CD14-positive monocyte (primary cell): ENCODE results near the gene PSMB1. TPM values are rescaled to one million over a fixed set of nuclear protein-coding genes. Genes with fewer than 3 reads are reported as not detected.

Source experiments
- DNase-seq, 3 donors: peaks; one replicate each; pipeline ENCODE4 v3.0.0-alpha.2; 2011 to 2022
- H2AFZ ChIP-seq: 2 replicates; pipeline ENCODE4 v1.6.0; 2012; ENCODE audit warnings: mild to moderate bottlenecking, low read depth, low read length, inconsistent platforms; ENCODE audit not compliant: insufficient read depth, poor library complexity, severe bottlenecking
- H3K27ac ChIP-seq, 2 donors: 1 replicate in 1 of 2; 2 replicates in 1 of 2; pipeline ENCODE4 v1.5.1; 2012 to 2013; ENCODE audit warnings: low read length in 2 of 2, control low read depth in 1 of 2, inconsistent platforms in 1 of 2, low read depth in 1 of 2, mild to moderate bottlenecking in 1 of 2
- H3K27me3 ChIP-seq, 2 donors: one replicate each; pipeline versions ENCODE4 v1.6.0 to v1.6.1; 2011 to 2013; ENCODE audit warnings: low read length in 2 of 2; ENCODE audit not compliant: control insufficient read depth in 2 of 2, insufficient read depth in 2 of 2
- H3K36me3 ChIP-seq, 2 donors: replicated peaks in 1 of 2; 1 replicate in 1 of 2; 2 replicates in 1 of 2; pipeline versions ENCODE4 v1.5.1 to v1.6.1; 2012 to 2013; ENCODE audit warnings: low read length in 2 of 2, control low read depth in 1 of 2, inconsistent platforms in 1 of 2, mild to moderate bottlenecking in 1 of 2; ENCODE audit not compliant: insufficient read depth in 2 of 2, control insufficient read depth in 1 of 2
- H3K4me1 ChIP-seq, 2 donors: 1 replicate in 1 of 2; 2 replicates in 1 of 2; pipeline versions ENCODE4 v1.5.1 to v1.6.1; 2012 to 2013; ENCODE audit warnings: low read length in 2 of 2, control low read depth in 1 of 2, inconsistent platforms in 1 of 2, mild to moderate bottlenecking in 1 of 2, moderate library complexity in 1 of 2; ENCODE audit not compliant: insufficient read depth in 2 of 2, control insufficient read depth in 1 of 2
- H3K4me2 ChIP-seq: replicated peaks from 2 replicates; pipeline ENCODE3; 2012; ENCODE audit warnings: low read length, moderate library complexity, mild to moderate bottlenecking; ENCODE audit not compliant: poor library complexity, severe bottlenecking; ENCODE audit errors: extremely low read depth
- H3K4me3 ChIP-seq, 3 experiments: fragments of 200-600 bp in 1 of 3; sonication (generic) in 1 of 3; replicated peaks in 1 of 3; 1 replicate in 2 of 3; 2 replicates in 1 of 3; pipeline ENCODE4 v1.5.1; 2011 to 2013; ENCODE audit warnings: low read length in 3 of 3, mild to moderate bottlenecking in 3 of 3, control low read depth in 2 of 3, low read depth in 2 of 3, inconsistent platforms in 1 of 3, moderate library complexity in 1 of 3
- H3K79me2 ChIP-seq: 2 replicates; pipeline ENCODE4 v1.6.0; 2012; ENCODE audit warnings: mild to moderate bottlenecking, control low read depth, inconsistent platforms, low read length, moderate library complexity; ENCODE audit not compliant: insufficient read depth
- H3K9ac ChIP-seq: 2 replicates; pipeline ENCODE4 v1.6.0; 2017; ENCODE audit warnings: low read length, mild to moderate bottlenecking; ENCODE audit not compliant: insufficient read depth, poor library complexity, severe bottlenecking
- H3K9me3 ChIP-seq, 2 donors: replicated peaks in 1 of 2; 1 replicate in 1 of 2; 2 replicates in 1 of 2; pipeline versions ENCODE4 v1.5.1 to v1.6.1; 2012 to 2013; ENCODE audit warnings: low read length in 2 of 2, control low read depth in 1 of 2; ENCODE audit not compliant: control insufficient read depth in 1 of 2, insufficient read depth in 1 of 2
- H4K20me1 ChIP-seq: 2 replicates; pipeline ENCODE4 v1.6.0; 2012; ENCODE audit warnings: mild to moderate bottlenecking, low read length, control low read depth, moderate library complexity; ENCODE audit not compliant: insufficient read depth
- H3K27ac Mint-ChIP-seq, 7 donors: one replicate each; pipeline ENCODE4 v1.8.0; 2020; ENCODE audit warnings: mild to moderate bottlenecking in 7 of 7, mixed read lengths in 7 of 7, moderate library complexity in 6 of 7, inconsistent platforms in 2 of 7
- H3K27me3 Mint-ChIP-seq, 3 donors: one replicate each; pipeline ENCODE4 v1.8.0; 2021 to 2022; ENCODE audit warnings: low read depth in 3 of 3, mild to moderate bottlenecking in 3 of 3, mixed read lengths in 3 of 3, moderate library complexity in 3 of 3, inconsistent platforms in 1 of 3
- H3K36me3 Mint-ChIP-seq, 2 donors: one replicate each; pipeline ENCODE4 v1.8.0; 2020; ENCODE audit warnings: mixed read lengths in 2 of 2, inconsistent platforms in 1 of 2, mild to moderate bottlenecking in 1 of 2
- H3K4me1 Mint-ChIP-seq: one replicate; pipeline ENCODE4 v1.8.0; 2020; ENCODE audit warnings: mild to moderate bottlenecking, mixed read lengths
- H3K4me3 Mint-ChIP-seq, 2 donors: one replicate each; pipeline ENCODE4 v1.8.0; 2020; ENCODE audit warnings: mild to moderate bottlenecking in 2 of 2, mixed read lengths in 2 of 2, moderate library complexity in 1 of 2
- H3K9me3 Mint-ChIP-seq, 7 donors: one replicate each; pipeline ENCODE4 v1.8.0; 2020 to 2022; ENCODE audit warnings: mixed read lengths in 7 of 7, mild to moderate bottlenecking in 6 of 7, moderate library complexity in 6 of 7, inconsistent platforms in 2 of 7
- WGBS: methylation state at CpG from one replicate; pipeline ENCODE4 v1.1.5; 2013; ENCODE audit warnings: missing lambda C conversion rate; ENCODE audit not compliant: insufficient coverage; 5-methylcytosine and 5-hydroxymethylcytosine counted together
- intact Hi-C, 2 donors: fragments of 100-400 bp; cut with micrococcal nuclease; formaldehyde crosslinking; loops; one replicate each; pipeline versions ENCODE4 v1.15.0 to v1.15.1; 2023
- polyA plus RNA-seq, 3 donors: library from polyadenylated mRNA; depleted of rRNA in 1 of 3; unstranded in 2 of 3; stranded (reverse) in 1 of 3; fragments of 300-500 nt in 2 of 3; fragments of >200 nt in 1 of 3; fragmentation: Illumina TruSeq in 2 of 3; gene quantifications; 1 replicate in 2 of 3; 2 replicates in 1 of 3; pipeline ENCODE4 v1.2.3, GENCODE V29; 2012 to 2021
- TF ChIP-seq, protein P1 (sequence below): fragments of 200-600 bp; IDR thresholded peaks from one replicate; pipeline ENCODE4 v1.8.0; 2022; ENCODE audit warnings: antibody characterized with exemption, mild to moderate bottlenecking

PSMB1 gene
- polyA plus RNA-seq, 3 donors = 172 to 647 (median 558) TPM

GRCh38 chr6:170545405-170545804 lies 7.7 kb downstream of the PSMB1 start:
- Mint-ChIP-seq H3K9me3 (no peaks in the 10 kb centered on the region), H3K4me3 (no peak overlapping the region), H3K27ac (peak overlapping the region in 1 of 7 donors; percentile 26), H3K36me3 (peaks cover 80 to 87% of the 10 kb centered on the region in 2 donors), H3K4me1 (peaks cover 2% of the 10 kb centered on the region), H3K27me3 (no peaks in the 10 kb centered on the region)
- no peaks in the 10 kb centered on the region for H3K9me3 ChIP-seq
- no peak overlapping the region for H3K4me2 ChIP-seq
- peaks cover 85% of the 10 kb centered on the region for H4K20me1 ChIP-seq
- H3K9ac ChIP-seq = no peak overlapping the region
- H3K4me1 ChIP-seq = no peaks in the 10 kb centered on the region
- no peaks in the 10 kb centered on the region for H3K27me3 ChIP-seq
- H3K36me3 ChIP-seq = peaks cover 90 to 100% of the 10 kb centered on the region in 2 donors
- DNase-seq = no peak
- no peak overlapping the region for H3K4me3 ChIP-seq
- WGBS = no CpG with 5 or more reads among the region's 2 CpGs
- H3K27ac ChIP-seq = no peak overlapping the region
- intact Hi-C loops = no loop called here
- H2AFZ ChIP-seq = no peak overlapping the region
- TF ChIP-seq, protein P1, sequence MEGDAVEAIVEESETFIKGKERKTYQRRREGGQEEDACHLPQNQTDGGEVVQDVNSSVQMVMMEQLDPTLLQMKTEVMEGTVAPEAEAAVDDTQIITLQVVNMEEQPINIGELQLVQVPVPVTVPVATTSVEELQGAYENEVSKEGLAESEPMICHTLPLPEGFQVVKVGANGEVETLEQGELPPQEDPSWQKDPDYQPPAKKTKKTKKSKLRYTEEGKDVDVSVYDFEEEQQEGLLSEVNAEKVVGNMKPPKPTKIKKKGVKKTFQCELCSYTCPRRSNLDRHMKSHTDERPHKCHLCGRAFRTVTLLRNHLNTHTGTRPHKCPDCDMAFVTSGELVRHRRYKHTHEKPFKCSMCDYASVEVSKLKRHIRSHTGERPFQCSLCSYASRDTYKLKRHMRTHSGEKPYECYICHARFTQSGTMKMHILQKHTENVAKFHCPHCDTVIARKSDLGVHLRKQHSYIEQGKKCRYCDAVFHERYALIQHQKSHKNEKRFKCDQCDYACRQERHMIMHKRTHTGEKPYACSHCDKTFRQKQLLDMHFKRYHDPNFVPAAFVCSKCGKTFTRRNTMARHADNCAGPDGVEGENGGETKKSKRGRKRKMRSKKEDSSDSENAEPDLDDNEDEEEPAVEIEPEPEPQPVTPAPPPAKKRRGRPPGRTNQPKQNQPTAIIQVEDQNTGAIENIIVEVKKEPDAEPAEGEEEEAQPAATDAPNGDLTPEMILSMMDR = no peak
- H3K79me2 ChIP-seq = peaks cover 53% of the 10 kb centered on the region

DNA sequence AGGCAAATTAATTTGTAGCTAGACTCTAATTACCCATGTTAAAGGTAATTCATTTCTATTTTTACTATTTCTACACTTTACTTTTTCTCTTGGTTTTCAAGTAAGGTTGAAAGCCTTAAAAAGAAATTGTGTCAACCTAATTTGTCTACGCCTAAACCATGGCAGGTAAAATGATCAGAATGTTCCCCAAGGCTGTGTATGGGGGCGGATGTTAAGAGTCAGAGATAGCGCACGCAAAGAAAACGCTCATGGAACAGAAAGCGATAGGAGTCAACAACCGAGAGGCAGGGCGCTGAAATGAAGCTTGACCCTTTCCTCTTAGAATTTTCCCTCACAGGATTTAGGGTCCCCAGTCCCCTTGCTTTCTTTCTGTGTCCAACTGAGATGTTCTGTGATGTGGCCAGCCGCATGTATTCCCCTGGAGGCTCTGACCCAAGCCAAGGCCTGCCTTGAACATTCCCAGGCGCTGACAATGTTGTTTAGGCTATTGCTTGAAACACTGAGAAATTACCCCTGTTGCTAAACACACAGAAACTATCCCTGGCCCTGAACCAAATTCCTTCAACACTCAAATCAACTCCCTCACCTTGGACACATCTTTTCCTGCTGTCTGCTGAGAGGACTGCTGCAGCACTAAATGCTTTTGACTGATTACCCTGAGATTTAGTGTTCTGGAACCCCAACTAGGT lies 10.9 kb downstream of the PSMB1 start:
- H3K4me2 ChIP-seq = no peak overlapping the region
- peaks cover 24% of the 10 kb centered on the region for H3K79me2 ChIP-seq
- Mint-ChIP-seq H3K9me3 (no peaks in the 10 kb centered on the region), H3K36me3 (peaks cover 87 to 96% of the 10 kb centered on the region in 2 donors), H3K27ac (peak overlapping the region in 1 of 7 donors; percentile 48), H3K4me3 (no peak overlapping the region), H3K4me1 (peaks cover 6% of the 10 kb centered on the region), H3K27me3 (no peaks in the 10 kb centered on the region)
- no peaks in the 10 kb centered on the region for H3K4me1 ChIP-seq
- TF ChIP-seq, protein P1 = no peak
- no peak for DNase-seq
- intact Hi-C loops = no loop called here
- peaks cover 94 to 100% of the 10 kb centered on the region in 2 donors for H3K36me3 ChIP-seq
- no peak overlapping the region for H3K4me3 ChIP-seq
- H2AFZ ChIP-seq = no peak overlapping the region
- H3K9ac ChIP-seq = no peak overlapping the region
- H3K27ac ChIP-seq = no peak overlapping the region
- WGBS = 97% methylated on average over 6 of the region's 10 CpGs
- no peaks in the 10 kb centered on the region for H3K27me3 ChIP-seq
- H3K9me3 ChIP-seq = no peaks in the 10 kb centered on the region
- peaks cover 86% of the 10 kb centered on the region for H4K20me1 ChIP-seq
